Keratinocyte (primary cell): ENCODE data around the gene TGFB1I1. TPM values are rescaled to one million over a fixed set of nuclear protein-coding genes. Genes with fewer than 3 reads are reported as not detected.
A peak's percentile ranks its signal among the peaks of the same experiment; 100 is the strongest.

Source experiments
- DNase-seq: peaks from one replicate; pipeline ENCODE4 v3.0.0-alpha.2; 2011; ENCODE audit warnings: low read depth, missing footprints, low spot score
- FAIRE-seq: peaks from 2 replicates; lab custom pipeline; 2011; peaks lifted over from hg19 to GRCh38; lab: Jason Lieb, UNC
- H2AFZ ChIP-seq: 2 replicates; pipeline ENCODE4 v1.6.0; 2012; ENCODE audit warnings: low read length, control low read depth, inconsistent platforms; ENCODE audit not compliant: control insufficient read depth
- H3K27ac ChIP-seq: 2 replicates; pipeline ENCODE4 v1.5.1; 2011; ENCODE audit warnings: low read length; ENCODE audit not compliant: control insufficient read depth, insufficient read depth
- H3K27me3 ChIP-seq: 3 replicates; pipeline ENCODE4 v1.6.0; 2011; ENCODE audit warnings: low read length; ENCODE audit not compliant: control insufficient read depth, insufficient read depth; ENCODE audit errors: extremely low read depth
- H3K36me3 ChIP-seq, 2 experiments: 2 replicates in 1 of 2; 3 replicates in 1 of 2; pipeline ENCODE4 v1.5.1; 2011; ENCODE audit warnings: low read length in 2 of 2, mild to moderate bottlenecking in 1 of 2; ENCODE audit not compliant: control insufficient read depth in 2 of 2, insufficient read depth in 2 of 2; ENCODE audit errors: extremely low read depth in 1 of 2
- H3K4me1 ChIP-seq: 3 replicates; pipeline ENCODE4 v1.5.1; 2011; ENCODE audit warnings: low read length; ENCODE audit not compliant: control insufficient read depth, insufficient read depth; ENCODE audit errors: extremely low read depth
- H3K4me2 ChIP-seq: 3 replicates; pipeline ENCODE4 v1.6.0; 2011; ENCODE audit warnings: low read depth, low read length; ENCODE audit not compliant: control insufficient read depth, insufficient read depth; ENCODE audit errors: extremely low read depth
- H3K4me3 ChIP-seq, 3 experiments: fragments of 200-600 bp in 1 of 3; sonication (generic) in 1 of 3; 2 replicates in 2 of 3; 3 replicates in 1 of 3; pipeline ENCODE4 v1.5.1; 2011 to 2016; ENCODE audit warnings: low read length in 3 of 3, mild to moderate bottlenecking in 3 of 3, control low read depth in 2 of 3, inconsistent platforms in 1 of 3, low read depth in 1 of 3, mixed read lengths in 1 of 3, mixed run types in 1 of 3, moderate library complexity in 1 of 3; ENCODE audit not compliant: control insufficient read depth in 2 of 3, insufficient read depth in 2 of 3; ENCODE audit errors: extremely low read depth in 1 of 3
- H3K79me2 ChIP-seq: 2 replicates; pipeline ENCODE4 v1.6.0; 2012; ENCODE audit warnings: low read length; ENCODE audit not compliant: control insufficient read depth, insufficient read depth
- H3K9ac ChIP-seq: 3 replicates; pipeline ENCODE4 v1.6.0; 2011; ENCODE audit warnings: low read length; ENCODE audit not compliant: control insufficient read depth, insufficient read depth; ENCODE audit errors: extremely low read depth
- H3K9me1 ChIP-seq: 3 replicates; pipeline ENCODE4 v1.6.0; 2011; ENCODE audit warnings: low read length; ENCODE audit not compliant: control insufficient read depth, insufficient read depth; ENCODE audit errors: extremely low read depth
- H3K9me3 ChIP-seq: 2 replicates; pipeline ENCODE4 v1.5.1; 2012; ENCODE audit warnings: low read depth, low read length; ENCODE audit not compliant: control insufficient read depth
- H4K20me1 ChIP-seq: 3 replicates; pipeline ENCODE4 v1.6.0; 2011; ENCODE audit warnings: low read length; ENCODE audit not compliant: control insufficient read depth, insufficient read depth; ENCODE audit errors: extremely low read depth
- EZH2 ChIP-seq: IDR thresholded peaks from one replicate; pipeline ENCODE4 v1.6.1; 2012; ENCODE audit warnings: inconsistent platforms, mild to moderate bottlenecking, low read length, moderate library complexity
- dilution Hi-C: fragments of 300-500 bp; cut with MboI; formaldehyde crosslinking; loops from one replicate; pipeline ENCODE4 v1.7.0; 2020; ENCODE audit warnings: low sequenced_read_pairs; ENCODE audit not compliant: extremely low pct_ligation_motif_present
- polyA plus RNA-seq, 5 experiments: library from polyadenylated mRNA; depleted of rRNA in 3 of 5; stranded (reverse) in 3 of 5; stranded (forward) in 1 of 5; unstranded in 1 of 5; fragments of >200 nt; gene quantifications; 1 replicate in 1 of 5; 2 replicates in 3 of 5; 3 replicates in 1 of 5; pipeline versions ENCODE4 v1.2.1 to v1.2.3, GENCODE V29; 2011 to 2012; ENCODE audit warnings: missing spikeins in 2 of 5, low read depth in 1 of 5, low replicate concordance in 1 of 5
- TF ChIP-seq, protein P1 (sequence below), 3 experiments: IDR thresholded peaks in 1 of 3; conservative IDR thresholded peaks in 1 of 3; optimal IDR thresholded peaks in 1 of 3; 2 replicates in 2 of 3; 3 replicates in 1 of 3; pipeline versions ENCODE3 to v1.5.1; 2011; ENCODE audit warnings: low read length in 3 of 3, mild to moderate bottlenecking in 3 of 3, moderate library complexity in 2 of 3, control low read depth in 1 of 3, inconsistent platforms in 1 of 3; ENCODE audit not compliant: insufficient read depth in 2 of 3; ENCODE audit errors: extremely low read depth in 1 of 3

Gene TGFB1I1
- polyA plus RNA-seq, 1 donor (not counting 4 experiments of a cell fraction or from before 2014, with no cell fraction given): 3.7 TPM

DNA sequence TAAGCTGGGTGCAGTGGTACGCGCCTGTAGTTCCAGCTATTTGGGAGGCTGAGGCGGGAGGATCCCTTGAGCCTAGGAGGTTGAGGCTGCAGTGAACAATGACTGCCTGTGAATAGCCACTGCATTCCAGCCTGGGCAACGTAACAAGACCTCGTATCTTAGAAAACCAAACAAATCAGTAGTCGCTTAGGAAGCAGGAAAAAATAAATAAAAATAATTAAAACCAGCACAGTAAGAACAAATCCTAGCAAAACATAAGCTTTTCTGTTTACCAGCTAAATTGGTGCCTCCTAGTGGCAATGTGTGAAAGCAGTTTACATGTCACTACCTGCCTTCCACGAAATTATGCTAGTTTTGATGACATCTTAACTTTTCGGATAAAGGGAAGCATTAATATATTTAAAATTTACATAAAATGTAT is 11.4 kb upstream of the TGFB1I1 start:
- H3K4me1 ChIP-seq: peaks cover 35% of the 10 kb centered on the region
- peaks cover 13 to 22% of the 10 kb centered on the region in 2 experiments for H3K36me3 ChIP-seq
- H3K9me3 ChIP-seq: no peaks in the 10 kb centered on the region
- peak overlapping the region; percentile 86 for H3K27ac ChIP-seq
- peaks cover 9% of the 10 kb centered on the region for H4K20me1 ChIP-seq
- H3K9ac ChIP-seq: peak overlapping the region; percentile 94
- dilution Hi-C loops: no loop called here
- peak overlapping the region; percentile 100 for H3K4me2 ChIP-seq
- H3K79me2 ChIP-seq: peaks cover 33% of the 10 kb centered on the region
- peaks cover 2% of the 10 kb centered on the region for H3K9me1 ChIP-seq
- FAIRE-seq (no peak), DNase-seq (no peak)
- no peak overlapping the region for H2AFZ ChIP-seq
- H3K4me3 ChIP-seq: peak overlapping the region; percentile 37 to 86 (median 80)
- H3K27me3 ChIP-seq: no peaks in the 10 kb centered on the region
- TF ChIP-seq, protein P1, sequence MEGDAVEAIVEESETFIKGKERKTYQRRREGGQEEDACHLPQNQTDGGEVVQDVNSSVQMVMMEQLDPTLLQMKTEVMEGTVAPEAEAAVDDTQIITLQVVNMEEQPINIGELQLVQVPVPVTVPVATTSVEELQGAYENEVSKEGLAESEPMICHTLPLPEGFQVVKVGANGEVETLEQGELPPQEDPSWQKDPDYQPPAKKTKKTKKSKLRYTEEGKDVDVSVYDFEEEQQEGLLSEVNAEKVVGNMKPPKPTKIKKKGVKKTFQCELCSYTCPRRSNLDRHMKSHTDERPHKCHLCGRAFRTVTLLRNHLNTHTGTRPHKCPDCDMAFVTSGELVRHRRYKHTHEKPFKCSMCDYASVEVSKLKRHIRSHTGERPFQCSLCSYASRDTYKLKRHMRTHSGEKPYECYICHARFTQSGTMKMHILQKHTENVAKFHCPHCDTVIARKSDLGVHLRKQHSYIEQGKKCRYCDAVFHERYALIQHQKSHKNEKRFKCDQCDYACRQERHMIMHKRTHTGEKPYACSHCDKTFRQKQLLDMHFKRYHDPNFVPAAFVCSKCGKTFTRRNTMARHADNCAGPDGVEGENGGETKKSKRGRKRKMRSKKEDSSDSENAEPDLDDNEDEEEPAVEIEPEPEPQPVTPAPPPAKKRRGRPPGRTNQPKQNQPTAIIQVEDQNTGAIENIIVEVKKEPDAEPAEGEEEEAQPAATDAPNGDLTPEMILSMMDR (optimal IDR thresholded peaks at IDR 0.05 in 1 of 3, IDR thresholded peaks at IDR 0.05 in 1 of 3, conservative IDR thresholded peaks at IDR 0.05 in 1 of 3; ENCODE audit: extremely low read depth in 1 of 3, insufficient read depth in 2 of 3, low read length in 3 of 3): peak in 2 of 3 experiments; percentile 64 to 67
- TF ChIP-seq EZH2: no peak

DNA sequence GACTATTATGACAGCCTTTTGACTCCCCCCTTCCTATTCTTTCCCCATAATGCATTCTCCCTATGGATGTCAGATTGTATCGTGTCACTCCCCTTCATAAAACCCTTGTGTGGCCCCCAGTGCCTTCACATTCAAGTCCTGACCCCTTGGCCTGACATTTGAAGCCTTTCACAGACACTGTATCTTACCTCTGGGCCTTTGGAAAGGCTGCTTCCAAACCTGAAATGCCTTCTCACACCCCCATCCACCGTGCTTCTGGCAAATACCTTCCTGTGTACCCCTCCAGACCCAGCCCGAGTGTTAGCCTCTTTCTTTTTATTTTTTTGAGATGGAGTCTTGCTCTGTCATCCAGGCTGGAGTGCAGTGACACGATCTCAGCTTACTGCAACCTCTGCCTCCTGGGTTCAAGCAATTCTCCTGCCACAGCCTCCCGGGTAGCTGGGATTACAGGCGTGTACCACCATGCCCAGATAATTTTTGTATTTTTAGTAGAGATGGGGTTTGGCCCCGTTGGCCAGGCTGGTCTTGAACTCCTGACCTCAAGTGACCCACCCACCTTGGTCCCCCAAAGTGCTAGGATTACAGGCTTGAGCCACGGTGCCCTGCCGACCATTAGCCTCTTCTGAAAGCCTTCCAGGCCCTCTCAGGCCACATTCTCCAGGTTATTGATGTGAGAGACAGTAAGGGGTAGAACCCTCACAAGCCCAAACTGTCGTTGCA is 10.6 kb upstream of the TGFB1I1 start:
- Histone ChIP-seq H3K9me3 (no peaks in the 10 kb centered on the region), H3K9me1 (peaks cover 2% of the 10 kb centered on the region), H3K27me3 (no peaks in the 10 kb centered on the region), H2AFZ (no peak overlapping the region), H3K9ac (no peak overlapping the region), H3K79me2 (peaks cover 26% of the 10 kb centered on the region), H3K4me3 (no peak overlapping the region), H4K20me1 (peaks cover 9% of the 10 kb centered on the region), H3K36me3 (peaks cover 17 to 19% of the 10 kb centered on the region in 2 experiments), H3K4me1 (peaks cover 30% of the 10 kb centered on the region), H3K27ac (no peak overlapping the region), H3K4me2 (peak overlapping the region; percentile 19)
- no peak for TF ChIP-seq EZH2
- TF ChIP-seq, protein P1 (optimal IDR thresholded peaks at IDR 0.05 in 1 of 3, IDR thresholded peaks at IDR 0.05 in 1 of 3, conservative IDR thresholded peaks at IDR 0.05 in 1 of 3; ENCODE audit: extremely low read depth in 1 of 3, insufficient read depth in 2 of 3, low read length in 3 of 3): no peak
- DNase-seq: no peak
- no peak for FAIRE-seq
- dilution Hi-C loops: no loop called here
